Neural progenitor cell (in vitro differentiated cells): ENCODE measurements around the gene AGPAT4. TPM values are rescaled to one million over a fixed set of nuclear protein-coding genes. Genes with fewer than 3 reads are reported as not detected.

Experiments used
- DNase-seq: peaks from one replicate; pipeline ENCODE4 v3.0.0-alpha.2; 2016; ENCODE audit warnings: low spot score
- H2AFZ ChIP-seq: fragments of 200-600 bp; sonication (generic); replicated peaks from 2 replicates; pipeline ENCODE4 v1.6.1; 2016; ENCODE audit warnings: antibody characterized with exemption
- H3F3A ChIP-seq: fragments of 200-600 bp; sonication (generic); 2 replicates; pipeline ENCODE4 v1.6.1; 2016; ENCODE audit warnings: antibody characterized with exemption, low read depth
- H3K27ac ChIP-seq: fragments of 200-600 bp; sonication (generic); 2 replicates; pipeline ENCODE4 v1.5.1; 2016; ENCODE audit warnings: mild to moderate bottlenecking
- H3K27me3 ChIP-seq: fragments of 200-600 bp; sonication (generic); 2 replicates; pipeline ENCODE4 v1.6.1; 2016; ENCODE audit warnings: mild to moderate bottlenecking, moderate library complexity
- H3K36me3 ChIP-seq: fragments of 200-600 bp; sonication (generic); 2 replicates; pipeline ENCODE4 v1.5.1; 2016
- H3K4me1 ChIP-seq: fragments of 200-600 bp; sonication (generic); 2 replicates; pipeline ENCODE4 v1.6.1; 2016; ENCODE audit warnings: mixed run types
- H3K4me2 ChIP-seq: fragments of 200-600 bp; sonication (generic); 2 replicates; pipeline ENCODE4 v1.6.1; 2016
- H3K4me3 ChIP-seq: fragments of 200-600 bp; sonication (generic); 2 replicates; pipeline ENCODE4 v1.5.1; 2016
- H3K79me2 ChIP-seq: fragments of 200-600 bp; sonication (generic); 2 replicates; pipeline ENCODE4 v1.6.1; 2016; ENCODE audit warnings: low read depth
- H3K9ac ChIP-seq: fragments of 200-600 bp; sonication (generic); 2 replicates; pipeline ENCODE4 v1.6.1; 2016
- H3K9me3 ChIP-seq: fragments of 200-600 bp; sonication (generic); 2 replicates; pipeline ENCODE4 v1.5.1; 2016; ENCODE audit warnings: low read depth
- H4K20me1 ChIP-seq: fragments of 200-600 bp; sonication (generic); 2 replicates; pipeline ENCODE4 v1.6.1; 2016; ENCODE audit warnings: low read depth
- H3K27ac Mint-ChIP-seq: 3 replicates; pipeline ENCODE4 v1.8.0; 2021; ENCODE audit warnings: mixed read lengths
- H3K27me3 Mint-ChIP-seq: 2 replicates; pipeline ENCODE4 v1.8.0; 2022; ENCODE audit warnings: low read depth, mild to moderate bottlenecking, inconsistent platforms, moderate library complexity, mixed read lengths; ENCODE audit not compliant: insufficient read depth
- H3K36me3 Mint-ChIP-seq: 3 replicates; pipeline ENCODE4 v1.8.0; 2021; ENCODE audit warnings: mixed read lengths
- H3K4me1 Mint-ChIP-seq: 3 replicates; pipeline ENCODE4 v1.8.0; 2021; ENCODE audit warnings: mixed read lengths
- H3K4me3 Mint-ChIP-seq: 3 replicates; pipeline ENCODE4 v1.8.0; 2021; ENCODE audit warnings: mild to moderate bottlenecking, moderate library complexity, mixed read lengths
- H3K9me3 Mint-ChIP-seq: 3 replicates; pipeline ENCODE4 v1.8.0; 2020; ENCODE audit warnings: mixed read lengths
- CTCF ChIP-seq: fragments of 200-600 bp; sonication (generic); IDR thresholded peaks from 2 replicates; pipeline ENCODE4 v1.5.1; 2017; ENCODE audit warnings: antibody characterized with exemption, mild to moderate bottlenecking
- EZH2 ChIP-seq: fragments of 200-600 bp; sonication (generic); IDR thresholded peaks from 2 replicates; pipeline ENCODE4 v1.6.1; 2017; ENCODE audit warnings: antibody characterized with exemption, mild to moderate bottlenecking, moderate library complexity
- EZH2phosphoT487 ChIP-seq: fragments of 200-600 bp; sonication (generic); IDR thresholded peaks from 2 replicates; pipeline ENCODE4 v1.6.1; 2017; ENCODE audit warnings: antibody characterized with exemption
- total RNA-seq: library from RNA; depleted of rRNA; stranded (reverse); fragments of >200 nt; gene quantifications from 2 replicates; pipeline ENCODE4 v1.2.3, GENCODE V29; 2015; ENCODE audit warnings: low replicate concordance

AGPAT4 gene
- total RNA-seq, 1 donor from 2014 or later = 30.5 TPM

GRCh38 chr6:161128680-161129196 lies 145.1 kb downstream of the AGPAT4 start:
- H2AFZ ChIP-seq = no peak overlapping the region
- no peaks in the 10 kb centered on the region for H3K4me1 ChIP-seq
- Mint-ChIP-seq H3K36me3 (peaks cover 96% of the 10 kb centered on the region), H3K4me1 (no peaks in the 10 kb centered on the region), H3K9me3 (peaks cover 71% of the 10 kb centered on the region), H3K27me3 (peaks cover 8% of the 10 kb centered on the region), H3K4me3 (no peak overlapping the region), H3K27ac (no peak overlapping the region)
- H3K27me3 ChIP-seq = no peaks in the 10 kb centered on the region
- H4K20me1 ChIP-seq = no peaks in the 10 kb centered on the region
- H3K36me3 ChIP-seq = peaks cover 33% of the 10 kb centered on the region
- TF ChIP-seq EZH2 (no peak), CTCF (no peak), EZH2phosphoT487 (no peak)
- peaks cover 26% of the 10 kb centered on the region for H3K9me3 ChIP-seq
- no peak overlapping the region for H3K4me3 ChIP-seq
- DNase-seq = no peak
- H3F3A ChIP-seq = no peaks in the 10 kb centered on the region
- H3K9ac ChIP-seq = no peak overlapping the region
- H3K79me2 ChIP-seq = no peaks in the 10 kb centered on the region
- H3K4me2 ChIP-seq = no peak overlapping the region
- no peak overlapping the region for H3K27ac ChIP-seq

DNA sequence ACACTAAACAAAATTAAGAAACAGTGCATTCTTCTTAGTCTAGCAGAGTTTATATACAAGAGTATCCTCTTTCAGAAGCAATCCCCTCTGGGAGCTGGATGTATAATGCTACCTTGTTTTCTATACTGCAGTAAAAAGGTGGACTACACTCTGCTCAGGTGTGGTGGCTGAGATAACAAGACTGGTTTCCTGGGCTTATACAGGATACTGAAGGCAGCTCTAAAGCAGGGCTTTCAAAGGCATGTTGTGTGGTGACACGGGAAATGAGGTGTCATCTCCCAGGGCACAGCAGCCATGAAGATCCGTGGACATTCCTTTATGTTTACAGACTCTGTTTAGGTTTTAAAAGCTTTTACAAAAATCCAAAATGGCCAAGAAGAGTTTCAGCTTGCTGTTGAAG lies 145.6 kb downstream of the AGPAT4 start:
- Histone ChIP-seq H3K27ac (no peak overlapping the region), H3K9me3 (peaks cover 29% of the 10 kb centered on the region), H3K4me3 (no peak overlapping the region), H3K36me3 (peaks cover 33% of the 10 kb centered on the region), H4K20me1 (no peaks in the 10 kb centered on the region), H3K27me3 (no peaks in the 10 kb centered on the region), H3K4me2 (no peak overlapping the region), H3K4me1 (no peaks in the 10 kb centered on the region), H3K9ac (no peak overlapping the region), H3F3A (no peaks in the 10 kb centered on the region), H2AFZ (no peak overlapping the region), H3K79me2 (no peaks in the 10 kb centered on the region)
- Mint-ChIP-seq H3K27ac (no peak overlapping the region), H3K27me3 (peaks cover 8% of the 10 kb centered on the region), H3K9me3 (peaks cover 73% of the 10 kb centered on the region), H3K4me1 (no peaks in the 10 kb centered on the region), H3K4me3 (no peak overlapping the region), H3K36me3 (peaks cover 96% of the 10 kb centered on the region)
- TF ChIP-seq EZH2 = no peak
- TF ChIP-seq CTCF = no peak
- no peak for TF ChIP-seq EZH2phosphoT487
- DNase-seq = no peak

DNA sequence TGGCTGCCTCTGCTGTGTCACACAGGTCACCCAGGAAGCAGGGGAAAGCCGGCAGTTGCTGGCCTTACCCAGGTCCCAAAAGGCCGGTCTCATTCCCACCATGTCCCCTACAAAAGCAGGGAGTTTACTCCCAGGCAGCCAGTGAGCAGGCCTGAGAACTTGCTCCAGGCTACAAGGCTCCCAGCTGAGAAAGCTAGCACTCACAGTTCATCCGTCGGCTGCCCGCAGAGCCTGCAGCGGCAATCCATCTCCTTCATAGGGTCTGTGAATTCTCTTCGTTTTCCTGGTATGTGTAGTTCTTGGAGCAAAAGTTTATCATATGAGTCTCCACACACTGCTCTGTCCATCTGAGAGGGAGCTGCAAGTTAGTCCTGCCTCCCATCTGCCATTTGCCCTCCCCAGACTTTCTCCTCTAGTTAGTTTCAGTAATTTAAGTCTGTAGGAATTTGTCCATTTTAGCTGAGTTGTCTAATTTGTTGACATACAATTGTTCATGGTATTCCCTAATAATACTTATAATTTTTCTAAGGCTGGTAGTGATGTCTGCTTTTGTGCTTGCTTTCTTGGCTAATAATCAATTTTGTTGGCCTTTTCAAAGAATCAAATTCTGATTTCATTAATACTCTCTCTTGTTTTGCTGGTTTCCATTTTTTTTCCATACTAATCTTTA lies 146.7 kb downstream of the AGPAT4 start:
- Histone ChIP-seq H2AFZ (no peak overlapping the region), H3K4me1 (no peaks in the 10 kb centered on the region), H3K79me2 (no peaks in the 10 kb centered on the region), H3F3A (no peaks in the 10 kb centered on the region), H3K4me2 (no peak overlapping the region), H3K4me3 (no peak overlapping the region), H3K27ac (no peak overlapping the region), H3K36me3 (peaks cover 33% of the 10 kb centered on the region), H4K20me1 (no peaks in the 10 kb centered on the region), H3K27me3 (no peaks in the 10 kb centered on the region), H3K9me3 (peaks cover 31% of the 10 kb centered on the region), H3K9ac (no peak overlapping the region)
- Mint-ChIP-seq H3K36me3 (peaks cover 95% of the 10 kb centered on the region), H3K9me3 (peaks cover 81% of the 10 kb centered on the region), H3K4me3 (no peak overlapping the region), H3K27ac (no peak overlapping the region), H3K4me1 (no peaks in the 10 kb centered on the region), H3K27me3 (peaks cover 10% of the 10 kb centered on the region)
- no peak for DNase-seq
- TF ChIP-seq EZH2 = no peak
- TF ChIP-seq CTCF = no peak
- no peak for TF ChIP-seq EZH2phosphoT487
